Measurements from ENCODE around the gene METTL24.

METTL24 gene

DNA sequence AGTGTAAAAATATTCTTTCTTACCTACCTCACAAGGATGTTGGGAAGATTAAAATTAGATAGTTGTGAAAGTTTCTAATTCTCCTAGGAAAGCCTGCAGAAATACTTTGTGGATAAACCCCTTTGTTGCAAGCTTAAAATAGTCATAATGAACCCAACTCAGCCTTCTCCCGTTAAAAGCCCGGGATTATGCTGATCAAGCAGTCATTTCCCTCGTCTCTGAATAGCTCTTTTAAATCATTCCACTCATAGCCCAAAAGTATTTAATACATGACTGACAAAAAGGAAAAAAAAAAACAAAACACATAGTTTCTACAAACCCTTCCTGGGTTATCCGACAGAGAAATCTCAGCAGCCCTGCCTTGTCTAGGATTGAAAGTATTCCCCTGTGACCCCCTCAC is 10.9 kb upstream of the METTL24 start:
- H3K9ac ChIP-seq = no peak overlapping the region
- H3K4me2 ChIP-seq (ENCODE audit: low read length) = no peak overlapping the region
- no peak overlapping the region for H3K27ac ChIP-seq
- no peaks in the 10 kb centered on the region for H3K9me3 ChIP-seq (ENCODE audit: control insufficient read depth, low read length)
- TF ChIP-seq CTCF (IDR thresholded peaks at IDR 0.05) = no peak
- no peak overlapping the region for H2AFZ ChIP-seq
- H3K4me1 ChIP-seq = no peaks in the 10 kb centered on the region
- no peaks in the 10 kb centered on the region for H3K79me2 ChIP-seq
- H3K4me3 ChIP-seq (ENCODE audit: low read depth, low read length) = no peak overlapping the region
- no peaks in the 10 kb centered on the region for H3K27me3 ChIP-seq (ENCODE audit: control insufficient read depth, insufficient read depth, low read length)
- no peaks in the 10 kb centered on the region for H3K36me3 ChIP-seq (ENCODE audit: control insufficient read depth, insufficient read depth, low read length)

DNA sequence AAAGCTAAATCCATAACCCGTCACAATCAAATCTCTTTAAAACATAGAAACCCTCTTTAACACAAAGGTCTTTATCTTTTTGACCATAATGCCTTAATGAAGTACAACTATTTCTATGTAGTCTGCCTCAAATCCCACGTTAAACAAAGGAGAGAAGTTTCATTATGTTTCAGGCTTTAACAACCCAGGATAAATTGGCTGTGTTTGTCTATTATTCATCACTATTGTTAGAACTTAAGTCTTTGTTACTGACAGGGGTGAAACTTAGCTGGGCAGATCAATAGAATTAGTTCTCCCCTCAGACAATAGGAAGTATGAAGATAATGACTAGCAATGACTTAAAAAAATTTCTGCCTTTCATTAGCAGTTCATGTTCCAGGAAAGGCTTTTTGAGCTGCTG is 10.1 kb upstream of the METTL24 start:
- Histone ChIP-seq H3K9ac (no peak overlapping the region), H3K4me2 (ENCODE audit: low read length) (no peak overlapping the region), H3K36me3 (ENCODE audit: control insufficient read depth, insufficient read depth, low read length) (no peaks in the 10 kb centered on the region), H2AFZ (no peak overlapping the region), H3K79me2 (no peaks in the 10 kb centered on the region), H3K9me3 (ENCODE audit: control insufficient read depth, low read length) (no peaks in the 10 kb centered on the region), H3K27ac (no peak overlapping the region), H3K4me3 (ENCODE audit: low read depth, low read length) (no peak overlapping the region), H3K27me3 (ENCODE audit: control insufficient read depth, insufficient read depth, low read length) (no peaks in the 10 kb centered on the region), H3K4me1 (no peaks in the 10 kb centered on the region)
- no peak for TF ChIP-seq CTCF (IDR thresholded peaks at IDR 0.05)

DNA sequence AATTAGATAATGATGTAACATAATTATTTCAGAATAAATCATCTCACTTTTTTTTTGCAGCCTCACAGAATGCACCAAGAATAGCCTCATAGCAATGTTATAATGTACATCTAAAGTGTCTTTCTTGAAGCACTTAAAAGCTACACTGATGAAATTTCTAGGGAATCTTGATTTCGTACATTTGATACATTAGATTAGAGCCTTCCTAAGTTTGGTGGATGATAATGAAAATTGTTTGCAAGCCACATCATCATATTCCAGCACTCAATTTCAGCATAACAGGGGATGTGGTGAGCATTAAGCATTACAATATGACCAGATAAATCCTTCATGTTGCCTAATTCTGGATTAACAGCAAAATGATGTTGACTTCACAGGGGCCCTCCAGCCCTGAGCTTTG is 9.7 kb upstream of the METTL24 start:
- no peak overlapping the region for H3K27ac ChIP-seq
- no peak overlapping the region for H3K9ac ChIP-seq
- no peak overlapping the region for H3K4me3 ChIP-seq (ENCODE audit: low read depth, low read length)
- H3K4me1 ChIP-seq = no peaks in the 10 kb centered on the region
- no peaks in the 10 kb centered on the region for H3K27me3 ChIP-seq (ENCODE audit: control insufficient read depth, insufficient read depth, low read length)
- no peaks in the 10 kb centered on the region for H3K79me2 ChIP-seq
- H2AFZ ChIP-seq = no peak overlapping the region
- no peaks in the 10 kb centered on the region for H3K36me3 ChIP-seq (ENCODE audit: control insufficient read depth, insufficient read depth, low read length)
- no peak for TF ChIP-seq CTCF (IDR thresholded peaks at IDR 0.05)
- no peak overlapping the region for H3K4me2 ChIP-seq (ENCODE audit: low read length)
- H3K9me3 ChIP-seq (ENCODE audit: control insufficient read depth, low read length) = no peaks in the 10 kb centered on the region

GRCh38 chr6:110366975-110367374 is 8.8 kb upstream of the METTL24 start:
- Histone ChIP-seq H3K9ac (no peak overlapping the region), H3K9me3 (ENCODE audit: control insufficient read depth, low read length) (no peaks in the 10 kb centered on the region), H3K79me2 (no peaks in the 10 kb centered on the region)

More at GRCh38 chr6:110366975-110367374, 8.8 kb upstream of the METTL24 start:
- H3K4me1 ChIP-seq = no peaks in the 10 kb centered on the region
- no peaks in the 10 kb centered on the region for H3K36me3 ChIP-seq (ENCODE audit: control insufficient read depth, insufficient read depth, low read length)
- no peak overlapping the region for H3K4me3 ChIP-seq (ENCODE audit: low read depth, low read length)
- no peaks in the 10 kb centered on the region for H3K27me3 ChIP-seq (ENCODE audit: control insufficient read depth, insufficient read depth, low read length)
- no peak overlapping the region for H2AFZ ChIP-seq
- H3K4me2 ChIP-seq (ENCODE audit: low read length) = no peak overlapping the region
- no peak for TF ChIP-seq CTCF (IDR thresholded peaks at IDR 0.05)
- no peak overlapping the region for H3K27ac ChIP-seq

All from parathyroid adenoma (tissue), 2 donors.